ENCODE data around the gene PPP1R3C. TPM values are rescaled to one million over a fixed set of nuclear protein-coding genes. Genes with fewer than 3 reads are reported as not detected.

PPP1R3C gene
- total and polyA plus RNA-seq, 4 donors, result 25.5 to 76.1 (median 31.0) TPM

DNA sequence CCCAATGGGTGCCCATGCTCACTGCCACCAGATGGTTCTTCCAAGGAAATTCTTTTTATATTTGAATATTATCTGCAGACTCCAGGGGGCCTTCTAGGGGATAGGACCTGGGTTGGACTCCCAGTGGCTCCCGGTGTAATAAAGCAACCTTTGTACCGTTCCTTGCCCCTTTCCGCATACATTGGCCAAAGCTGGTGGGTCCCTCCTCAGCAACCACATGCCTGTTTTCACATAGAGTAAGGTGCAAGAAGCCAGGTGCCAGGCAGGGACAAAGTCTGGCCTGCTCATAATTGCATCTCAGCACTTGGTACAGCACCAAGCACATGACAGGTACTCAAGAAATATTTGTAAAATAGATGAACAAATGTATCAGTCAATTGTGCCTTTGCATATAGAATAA, 46.4 kb upstream of the PPP1R3C start:
- H3K36me3 ChIP-seq (ENCODE audit: control insufficient read depth in 4 of 4, insufficient read depth in 3 of 4, low read depth in 1 of 4, low read length in 3 of 4), result no peaks in the 10 kb centered on the region
- no peaks in the 10 kb centered on the region for H3K9me3 ChIP-seq (ENCODE audit: control insufficient read depth in 4 of 4, low read length in 3 of 4)
- no peak for DNase-seq (ENCODE audit: low spot score)
- TF ChIP-seq, protein P1, sequence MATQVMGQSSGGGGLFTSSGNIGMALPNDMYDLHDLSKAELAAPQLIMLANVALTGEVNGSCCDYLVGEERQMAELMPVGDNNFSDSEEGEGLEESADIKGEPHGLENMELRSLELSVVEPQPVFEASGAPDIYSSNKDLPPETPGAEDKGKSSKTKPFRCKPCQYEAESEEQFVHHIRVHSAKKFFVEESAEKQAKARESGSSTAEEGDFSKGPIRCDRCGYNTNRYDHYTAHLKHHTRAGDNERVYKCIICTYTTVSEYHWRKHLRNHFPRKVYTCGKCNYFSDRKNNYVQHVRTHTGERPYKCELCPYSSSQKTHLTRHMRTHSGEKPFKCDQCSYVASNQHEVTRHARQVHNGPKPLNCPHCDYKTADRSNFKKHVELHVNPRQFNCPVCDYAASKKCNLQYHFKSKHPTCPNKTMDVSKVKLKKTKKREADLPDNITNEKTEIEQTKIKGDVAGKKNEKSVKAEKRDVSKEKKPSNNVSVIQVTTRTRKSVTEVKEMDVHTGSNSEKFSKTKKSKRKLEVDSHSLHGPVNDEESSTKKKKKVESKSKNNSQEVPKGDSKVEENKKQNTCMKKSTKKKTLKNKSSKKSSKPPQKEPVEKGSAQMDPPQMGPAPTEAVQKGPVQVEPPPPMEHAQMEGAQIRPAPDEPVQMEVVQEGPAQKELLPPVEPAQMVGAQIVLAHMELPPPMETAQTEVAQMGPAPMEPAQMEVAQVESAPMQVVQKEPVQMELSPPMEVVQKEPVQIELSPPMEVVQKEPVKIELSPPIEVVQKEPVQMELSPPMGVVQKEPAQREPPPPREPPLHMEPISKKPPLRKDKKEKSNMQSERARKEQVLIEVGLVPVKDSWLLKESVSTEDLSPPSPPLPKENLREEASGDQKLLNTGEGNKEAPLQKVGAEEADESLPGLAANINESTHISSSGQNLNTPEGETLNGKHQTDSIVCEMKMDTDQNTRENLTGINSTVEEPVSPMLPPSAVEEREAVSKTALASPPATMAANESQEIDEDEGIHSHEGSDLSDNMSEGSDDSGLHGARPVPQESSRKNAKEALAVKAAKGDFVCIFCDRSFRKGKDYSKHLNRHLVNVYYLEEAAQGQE (IDR thresholded peaks at IDR 0.05), result no peak
- TF ChIP-seq FOXA2 (IDR thresholded peaks at IDR 0.05) (no peak), GABPA (IDR thresholded peaks at IDR 0.05 in 1 of 2, conservative IDR thresholded peaks at IDR 0.05 in 1 of 2) (no peak), MAX (IDR thresholded peaks at IDR 0.05) (no peak), HNF4G (IDR thresholded peaks at IDR 0.05) (no peak), FOXA1 (IDR thresholded peaks at IDR 0.05) (no peak), TAF1 (conservative IDR thresholded peaks at IDR 0.05) (no peak), SP1 (IDR thresholded peaks at IDR 0.05) (no peak), NR2F2 (IDR thresholded peaks at IDR 0.05) (no peak), ZBTB33 (IDR thresholded peaks at IDR 0.05) (no peak), JUND (IDR thresholded peaks at IDR 0.05) (no peak)
- no peaks in the 10 kb centered on the region for H3K4me1 ChIP-seq (ENCODE audit: control insufficient read depth in 4 of 4, insufficient read depth in 4 of 4, low read length in 3 of 4)
- H3K9ac ChIP-seq (ENCODE audit: low read depth in 1 of 2, low read length in 2 of 2), result no peak overlapping the region
- H3K4me3 ChIP-seq (ENCODE audit: low read depth in 1 of 3, low read length in 3 of 3), result no peak overlapping the region
- H3K27ac ChIP-seq (ENCODE audit: low read depth in 1 of 2, low read length in 2 of 2), result no peak overlapping the region
- 68% methylated on average over 3 of the region's 3 CpGs for WGBS
- no peaks in the 10 kb centered on the region for H3K27me3 ChIP-seq (ENCODE audit: control insufficient read depth in 4 of 4, insufficient read depth in 4 of 4, low read length in 3 of 4)

DNA sequence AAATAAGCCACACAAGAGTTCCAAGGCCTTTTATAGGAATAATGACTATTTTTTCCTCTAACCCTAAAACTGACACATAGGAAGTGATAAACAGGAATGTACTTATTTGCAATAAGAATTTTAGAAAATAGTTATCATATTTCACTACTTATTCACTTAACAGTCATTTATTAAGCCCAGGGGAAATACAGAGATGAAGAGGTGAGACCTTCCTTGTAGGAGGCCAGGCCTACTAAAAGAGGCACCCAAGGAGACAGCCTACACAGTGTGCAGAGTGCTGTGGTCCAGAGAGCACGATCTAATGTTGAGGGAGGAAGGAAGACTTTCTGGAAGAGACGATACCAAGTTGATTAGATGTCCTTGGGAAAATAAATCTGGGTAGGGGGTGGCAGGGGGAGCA, 45.0 kb upstream of the PPP1R3C start:
- H3K27me3 ChIP-seq (ENCODE audit: control insufficient read depth in 4 of 4, insufficient read depth in 4 of 4, low read length in 3 of 4), result no peaks in the 10 kb centered on the region
- no peaks in the 10 kb centered on the region for H3K36me3 ChIP-seq (ENCODE audit: control insufficient read depth in 4 of 4, insufficient read depth in 3 of 4, low read depth in 1 of 4, low read length in 3 of 4)
- no peaks in the 10 kb centered on the region for H3K9me3 ChIP-seq (ENCODE audit: control insufficient read depth in 4 of 4, low read length in 3 of 4)
- H3K9ac ChIP-seq (ENCODE audit: low read depth in 1 of 2, low read length in 2 of 2), result no peak overlapping the region
- TF ChIP-seq EGR1 (IDR thresholded peaks at IDR 0.05; ENCODE audit: low read depth in 2 of 2) (no peak), TAF1 (conservative IDR thresholded peaks at IDR 0.05) (no peak), YY1 (IDR thresholded peaks at IDR 0.05) (no peak), RXRA (IDR thresholded peaks at IDR 0.05) (no peak), HNF4A (conservative IDR thresholded peaks at IDR 0.05) (no peak), JUND (IDR thresholded peaks at IDR 0.05) (no peak), FOXA2 (IDR thresholded peaks at IDR 0.05) (no peak), FOXA1 (IDR thresholded peaks at IDR 0.05) (no peak), GABPA (IDR thresholded peaks at IDR 0.05 in 1 of 2, conservative IDR thresholded peaks at IDR 0.05 in 1 of 2) (no peak), RAD21 (IDR thresholded peaks at IDR 0.05) (no peak), MAX (IDR thresholded peaks at IDR 0.05) (no peak), HNF4G (IDR thresholded peaks at IDR 0.05) (no peak), ZBTB33 (IDR thresholded peaks at IDR 0.05) (no peak), SP1 (IDR thresholded peaks at IDR 0.05) (no peak), NR2F2 (IDR thresholded peaks at IDR 0.05) (no peak)
- TF ChIP-seq, protein P1 (IDR thresholded peaks at IDR 0.05), result no peak
- no peaks in the 10 kb centered on the region for H3K4me1 ChIP-seq (ENCODE audit: control insufficient read depth in 4 of 4, insufficient read depth in 4 of 4, low read length in 3 of 4)
- H3K4me3 ChIP-seq (ENCODE audit: low read depth in 1 of 3, low read length in 3 of 3), result no peak overlapping the region
- DNase-seq (ENCODE audit: low spot score), result no peak
- 83% methylated on average over 2 of the region's 2 CpGs for WGBS
- no peak overlapping the region for H3K27ac ChIP-seq (ENCODE audit: low read depth in 1 of 2, low read length in 2 of 2)
